RWPE1 (cell line): ENCODE measurements around the gene ANXA11.

Experiments used
- CTCF ChIA-PET: fragments of 350-600 bp; sonication (Branson Sonifier 250); formaldehyde crosslinking; extraction: SDS; loops from one replicate; lab custom pipeline; 2021; lab: Yijun Ruan, JAX
- POLR2A ChIA-PET: fragments of 400-600 bp; formaldehyde crosslinking; extraction: SDS; loops from one replicate; lab custom pipeline; 2020; ENCODE audit warnings: antibody characterized with exemption; ENCODE audit not compliant: low non-redundant PET; lab: Yijun Ruan, JAX
- DNase-seq: peaks from one replicate; pipeline ENCODE4 v3.0.0; 2012; ENCODE audit warnings: low spot score
- H3K27ac ChIP-seq: fragments of 450-650 bp; 2 replicates; pipeline ENCODE4 v1.5.1; 2017
- TF ChIP-seq, protein P1 (sequence below): fragments of 450-650 bp; conservative IDR thresholded peaks from 2 replicates; pipeline ENCODE4 v1.5.1; 2017; ENCODE audit warnings: low read depth, mild to moderate bottlenecking

The ANXA11 gene

DNA sequence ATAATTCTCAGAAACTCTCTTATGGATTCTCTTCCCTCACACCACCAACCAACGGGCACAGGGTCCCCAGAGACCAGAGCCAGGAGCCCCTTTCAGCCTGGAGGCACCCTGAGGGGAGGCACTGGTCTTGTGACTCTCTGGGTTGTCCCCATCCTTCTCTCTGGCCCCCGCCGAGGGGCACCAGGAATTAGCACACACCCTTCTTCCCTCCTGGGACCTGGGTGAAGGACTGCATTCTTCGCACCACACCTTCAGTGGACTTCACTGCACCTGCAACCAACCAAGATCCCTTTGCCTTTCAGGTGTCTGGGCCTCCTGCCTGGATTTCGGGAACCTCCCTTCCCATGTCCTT is 50.7 kb downstream of the ANXA11 start:
- POLR2A ChIA-PET = interaction anchor here (0.6 kb wide), 1 partner anchor 272 kb away, joined by 5 read pairs; no protein-coding TSS in a partner anchor
- no peak for DNase-seq
- TF ChIP-seq, protein P1, sequence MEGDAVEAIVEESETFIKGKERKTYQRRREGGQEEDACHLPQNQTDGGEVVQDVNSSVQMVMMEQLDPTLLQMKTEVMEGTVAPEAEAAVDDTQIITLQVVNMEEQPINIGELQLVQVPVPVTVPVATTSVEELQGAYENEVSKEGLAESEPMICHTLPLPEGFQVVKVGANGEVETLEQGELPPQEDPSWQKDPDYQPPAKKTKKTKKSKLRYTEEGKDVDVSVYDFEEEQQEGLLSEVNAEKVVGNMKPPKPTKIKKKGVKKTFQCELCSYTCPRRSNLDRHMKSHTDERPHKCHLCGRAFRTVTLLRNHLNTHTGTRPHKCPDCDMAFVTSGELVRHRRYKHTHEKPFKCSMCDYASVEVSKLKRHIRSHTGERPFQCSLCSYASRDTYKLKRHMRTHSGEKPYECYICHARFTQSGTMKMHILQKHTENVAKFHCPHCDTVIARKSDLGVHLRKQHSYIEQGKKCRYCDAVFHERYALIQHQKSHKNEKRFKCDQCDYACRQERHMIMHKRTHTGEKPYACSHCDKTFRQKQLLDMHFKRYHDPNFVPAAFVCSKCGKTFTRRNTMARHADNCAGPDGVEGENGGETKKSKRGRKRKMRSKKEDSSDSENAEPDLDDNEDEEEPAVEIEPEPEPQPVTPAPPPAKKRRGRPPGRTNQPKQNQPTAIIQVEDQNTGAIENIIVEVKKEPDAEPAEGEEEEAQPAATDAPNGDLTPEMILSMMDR = no peak
- H3K27ac ChIP-seq = peak overlapping the region; percentile 97
- CTCF ChIA-PET = interaction anchor here (0.6 to 1.2 kb wide), 4 partner anchors 10 to 1004 kb away, joined by 3 to 5 read pairs (median 3); no protein-coding TSS in a partner anchor

DNA sequence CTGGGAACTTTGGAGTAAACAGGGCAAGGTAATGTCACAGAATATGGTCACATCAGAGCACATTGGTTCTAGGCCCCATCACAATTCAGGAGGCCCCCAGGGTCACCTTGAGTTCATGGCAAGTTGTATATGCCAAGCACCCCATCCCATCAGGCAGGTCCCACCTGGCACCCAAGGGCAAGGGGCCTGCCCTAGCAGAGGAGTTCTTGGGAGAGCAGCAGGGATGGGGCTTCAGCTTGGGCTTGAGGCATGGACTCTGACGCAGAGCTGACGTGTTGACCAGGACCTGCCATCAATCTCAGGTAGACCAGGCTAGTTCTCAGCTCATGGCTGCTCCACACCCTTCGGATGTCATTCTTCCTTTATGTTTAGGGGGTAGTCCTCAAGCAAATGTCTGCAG is 51.9 kb downstream of the ANXA11 start:
- ChIA-PET CTCF (interaction anchor here (0.6 to 1.3 kb wide), 3 partner anchors 9 to 53 kb away, joined by 4 to 5 read pairs (median 5); no protein-coding TSS in a partner anchor), POLR2A (no interaction called here)
- peak overlapping the region; percentile 97 for H3K27ac ChIP-seq
- TF ChIP-seq, protein P1 = no peak
- DNase-seq = no peak

DNA sequence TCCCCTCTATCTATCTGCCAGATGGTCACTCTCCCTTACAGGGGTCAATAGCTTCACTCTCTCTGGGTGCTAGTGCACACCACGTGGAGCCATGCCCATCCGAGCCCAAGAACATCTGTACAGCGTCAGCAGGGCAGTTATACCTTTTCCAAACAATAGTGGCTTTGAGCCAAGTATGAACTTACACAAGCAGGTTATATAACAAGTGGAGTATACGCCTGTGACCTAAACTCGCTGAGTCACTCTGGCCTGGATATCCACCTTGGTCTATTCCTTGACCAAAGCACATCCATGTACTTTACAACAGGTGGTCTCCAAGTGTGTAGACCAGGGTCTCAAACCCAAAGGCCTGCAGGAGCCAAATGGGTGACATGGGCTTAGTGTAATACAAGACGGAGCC is 52.5 kb downstream of the ANXA11 start:
- POLR2A ChIA-PET = no interaction called here
- DNase-seq = no peak
- CTCF ChIA-PET = interaction anchor here (1.3 kb wide), 1 partner anchor 9 kb away, joined by 5 read pairs; no protein-coding TSS in a partner anchor
- TF ChIP-seq, protein P1 = no peak
- H3K27ac ChIP-seq = peak overlapping the region; percentile 13; the same call in 1 of the 2 replicates

DNA sequence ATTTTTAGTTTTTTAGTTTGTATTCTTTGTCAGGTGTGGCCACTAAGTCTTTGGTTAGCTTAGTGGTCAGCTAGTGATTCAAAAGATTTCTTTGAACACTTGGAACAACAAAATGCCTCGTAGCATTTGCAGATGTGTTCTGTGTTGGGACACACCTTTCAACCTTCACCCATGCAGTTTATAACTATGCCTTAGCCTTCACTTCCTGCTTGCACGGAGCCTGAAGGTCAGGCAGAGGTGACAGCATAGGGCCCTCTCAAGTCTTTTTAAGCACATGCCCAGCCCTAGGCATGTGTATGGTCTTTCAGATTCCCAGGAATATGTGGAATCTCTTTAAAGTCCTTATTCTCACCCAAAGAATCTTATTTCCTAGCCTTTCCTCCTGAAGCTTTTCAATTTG is 55.2 kb downstream of the ANXA11 start:
- DNase-seq = no peak
- TF ChIP-seq, protein P1 = no peak
- POLR2A ChIA-PET = no interaction called here
- no peak overlapping the region for H3K27ac ChIP-seq
- CTCF ChIA-PET = interaction anchor here (0.6 to 1.5 kb wide), 2 partner anchors 15 to 73 kb away, joined by 3 to 5 read pairs; no protein-coding TSS in a partner anchor

DNA sequence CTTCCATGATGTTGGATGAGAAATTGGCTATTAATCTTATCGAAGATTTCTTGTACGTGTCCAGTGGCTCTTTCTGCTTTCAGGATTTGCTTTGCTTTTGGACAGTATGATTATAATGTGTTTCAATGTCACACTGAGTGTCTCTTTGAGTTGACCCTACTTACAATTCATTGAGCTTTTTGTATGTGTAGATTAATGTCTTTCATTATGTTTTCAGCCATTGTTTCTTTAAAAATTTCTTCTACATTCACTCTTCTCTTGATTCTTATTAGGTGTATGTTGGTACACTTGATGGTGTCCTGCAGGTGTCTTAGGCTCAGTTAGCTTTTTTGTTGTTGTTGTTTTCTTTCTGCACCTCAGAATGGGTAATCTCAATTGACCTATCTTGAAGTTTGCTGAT is 56.2 kb downstream of the ANXA11 start:
- POLR2A ChIA-PET = no interaction called here

DNA sequence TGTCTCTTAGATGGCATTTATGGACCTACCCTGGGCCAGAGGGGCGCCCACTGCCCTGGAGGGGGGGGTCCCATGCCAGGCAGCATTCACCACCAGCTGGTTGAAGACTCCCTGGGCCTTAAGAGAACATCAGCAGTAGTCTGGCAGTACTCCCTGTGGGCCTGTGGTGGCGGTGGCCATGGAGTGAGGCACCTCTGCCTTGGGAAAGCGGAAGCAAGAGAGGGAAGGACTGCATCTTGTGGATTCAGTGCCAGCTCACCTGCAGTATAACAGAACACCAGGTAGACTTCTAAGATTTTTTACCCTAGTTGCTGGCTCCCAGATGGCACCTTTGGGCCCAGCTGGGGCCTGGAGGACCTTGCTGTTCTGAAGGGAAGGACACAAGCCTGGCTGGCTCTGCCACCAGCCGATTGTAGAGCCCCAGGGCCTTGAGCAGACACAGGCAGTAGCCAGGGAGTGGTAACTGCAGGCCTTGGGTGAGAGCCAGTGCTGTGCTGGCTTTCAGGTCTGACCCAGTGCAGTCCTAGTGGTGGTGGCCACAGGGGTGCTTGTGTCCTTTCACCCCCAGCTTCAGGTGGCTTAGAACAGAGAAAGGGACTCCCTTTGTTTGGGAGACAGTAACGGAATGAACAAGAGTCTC is 57.1 kb downstream of the ANXA11 start:
- H3K27ac ChIP-seq = peak overlapping the region; percentile 12
- TF ChIP-seq, protein P1 = no peak
- DNase-seq = no peak
- CTCF ChIA-PET = interaction anchor here (0.8 kb wide), 1 partner anchor 74 kb away, joined by 3 read pairs; no protein-coding TSS in a partner anchor
- POLR2A ChIA-PET = no interaction called here

More for the DNA sequence above, 56.2 kb downstream of the ANXA11 start:
- TF ChIP-seq, protein P1 = no peak
- CTCF ChIA-PET = no interaction called here
- no peak for DNase-seq
- no peak overlapping the region for H3K27ac ChIP-seq
